MM.1S (cell line): ENCODE measurements around the gene DDIT3.

Experiments used
- CTCF ChIP-seq: fragments of 300-600 bp; sonication (generic); IDR thresholded peaks from 2 replicates; pipeline ENCODE4 v1.5.1; 2016; ENCODE audit warnings: antibody characterized with exemption, low read length, mixed read lengths
- EZH2 ChIP-seq: fragments of 300-600 bp; sonication (generic); optimal IDR thresholded peaks from 2 replicates; pipeline ENCODE3; 2017; ENCODE audit warnings: low read depth, mild to moderate bottlenecking, antibody characterized with exemption, low read length, mixed read lengths

DNA sequence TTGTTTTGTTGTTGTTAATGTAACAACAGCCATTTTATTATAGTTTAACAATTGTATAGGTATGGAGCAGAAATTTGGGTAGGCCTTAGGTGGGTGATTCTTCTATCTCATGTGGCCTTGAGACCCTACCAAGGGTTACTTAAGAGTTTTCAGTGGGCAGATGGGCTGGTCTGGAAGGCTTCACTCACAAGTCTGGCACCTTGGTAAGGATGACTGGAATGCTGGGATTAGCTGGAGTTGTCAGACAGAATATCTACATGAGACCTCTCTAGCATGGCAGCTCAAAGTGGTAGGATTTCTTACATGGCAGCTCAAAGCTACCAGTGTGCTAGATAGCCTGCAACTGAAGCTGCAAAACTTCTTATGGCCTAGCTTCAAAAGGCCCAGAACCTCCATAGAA is 34.6 kb downstream of the DDIT3 start:
- TF ChIP-seq CTCF (no peak), EZH2 (no peak)
